AG08395 (cell line): ENCODE data around the gene HCFC1R1.

Source experiments
- DNase-seq: peaks from one replicate; pipeline ENCODE4 v3.0.0; 2012; ENCODE audit warnings: mixed read lengths, low spot score

The HCFC1R1 gene

GRCh38 chr16:3020247-3020603, 3.5 kb downstream of the HCFC1R1 start, which contains the start of gene TNFRSF12A:
TNFRSF12A (plus strand) TSS chr16:3020368; CDS start chr16:3020398, 30 bp downstream.
- peak; percentile 91 for DNase-seq

- DNase-seq = no peak
These were observed 4.0 kb downstream of the HCFC1R1 start for GRCh38 chr16:3019594-3020246.

- no peak for DNase-seq
These were observed 5.8 kb downstream of the HCFC1R1 start, which contains the start of gene CLDN6 for GRCh38 chr16:3017794-3018506. CLDN6 (minus strand) TSS chr16:3018183; CDS start chr16:3016021, 2,162 bp downstream.

- no peak for DNase-seq
These were observed 6.4 kb downstream of the HCFC1R1 start for GRCh38 chr16:3017344-3017743.

GRCh38 chr16:3015865-3016521, 7.7 kb downstream of the HCFC1R1 start:
- no peak for DNase-seq

- no peak for DNase-seq
These were observed 8.8 kb downstream of the HCFC1R1 start for GRCh38 chr16:3014971-3015370.

- no peak for DNase-seq
These were observed 9.6 kb downstream of the HCFC1R1 start for GRCh38 chr16:3013998-3014690.

- DNase-seq = no peak
These were observed 10.2 kb downstream of the HCFC1R1 start for GRCh38 chr16:3013491-3013951.

GRCh38 chr16:3012828-3013420, 10.8 kb downstream of the HCFC1R1 start, which contains the start of gene CLDN9:
CLDN9 (plus strand) TSS chr16:3012923; CDS start chr16:3013363, 440 bp downstream.
- DNase-seq = no peak

- DNase-seq = no peak
These were observed 11.5 kb downstream of the HCFC1R1 start for GRCh38 chr16:3012246-3012645.

GRCh38 chr16:3010510-3010909, 13.2 kb downstream of the HCFC1R1 start:
- DNase-seq = no peak

- DNase-seq = no peak
These were observed 14.0 kb downstream of the HCFC1R1 start for GRCh38 chr16:3009568-3010390.

GRCh38 chr16:3008690-3009037, 15.1 kb downstream of the HCFC1R1 start:
- no peak for DNase-seq

- DNase-seq = no peak
These were observed 15.6 kb downstream of the HCFC1R1 start for GRCh38 chr16:3007957-3008689.

- DNase-seq = no peak
These were observed 16.4 kb downstream of the HCFC1R1 start for GRCh38 chr16:3007059-3007956.

- no peak for DNase-seq
These were observed 18.9 kb downstream of the HCFC1R1 start for GRCh38 chr16:3004781-3005284.

GRCh38 chr16:3004319-3004718, 19.4 kb downstream of the HCFC1R1 start:
- no peak for DNase-seq

- DNase-seq = peak; percentile 100
These were observed 20.0 kb downstream of the HCFC1R1 start for GRCh38 chr16:3003582-3004270.
